WTC11 (cell line): ENCODE measurements around the gene NUP210.

Experiments used
- CBFB ChIP-seq: sonication (generic); formaldehyde crosslinking; IDR thresholded peaks from 2 replicates; pipeline ENCODE4 v1.8.1; 2022; ENCODE audit warnings: mild to moderate bottlenecking, low read depth, missing genetic modification reagents
- CTCF ChIP-seq: fragments of 200-600 bp; IDR thresholded peaks from 2 replicates; pipeline ENCODE4 v1.8.0; 2022; ENCODE audit warnings: antibody characterized with exemption
- EMX1 ChIP-seq: fragments of 250-450 bp; sonication (Bioruptor Pico); IDR thresholded peaks from 2 replicates; pipeline ENCODE4 v1.8.0; 2021; ENCODE audit warnings: mild to moderate bottlenecking
- TCF7 ChIP-seq: sonication (generic); formaldehyde crosslinking; IDR thresholded peaks from 2 replicates; pipeline ENCODE4 v1.8.0; 2022; ENCODE audit warnings: mild to moderate bottlenecking, low read depth, missing genetic modification reagents, moderate library complexity
- USF2 ChIP-seq: sonication (generic); formaldehyde crosslinking; IDR thresholded peaks from 2 replicates; pipeline ENCODE4 v1.8.1; 2023; ENCODE audit warnings: mild to moderate bottlenecking, missing genetic modification reagents, moderate library complexity
- TF ChIP-seq, protein P1 (sequence below): sonication (generic); formaldehyde crosslinking; IDR thresholded peaks from 2 replicates; pipeline ENCODE4 v1.8.1; 2022; ENCODE audit warnings: low read depth, mild to moderate bottlenecking, moderate library complexity, missing genetic modification reagents, borderline replicate concordance
- TF ChIP-seq, protein P2 (sequence below): sonication (generic); formaldehyde crosslinking; conservative IDR thresholded peaks from 2 replicates; pipeline ENCODE4 v1.8.1; 2022; ENCODE audit warnings: mild to moderate bottlenecking, missing genetic modification reagents

DNA sequence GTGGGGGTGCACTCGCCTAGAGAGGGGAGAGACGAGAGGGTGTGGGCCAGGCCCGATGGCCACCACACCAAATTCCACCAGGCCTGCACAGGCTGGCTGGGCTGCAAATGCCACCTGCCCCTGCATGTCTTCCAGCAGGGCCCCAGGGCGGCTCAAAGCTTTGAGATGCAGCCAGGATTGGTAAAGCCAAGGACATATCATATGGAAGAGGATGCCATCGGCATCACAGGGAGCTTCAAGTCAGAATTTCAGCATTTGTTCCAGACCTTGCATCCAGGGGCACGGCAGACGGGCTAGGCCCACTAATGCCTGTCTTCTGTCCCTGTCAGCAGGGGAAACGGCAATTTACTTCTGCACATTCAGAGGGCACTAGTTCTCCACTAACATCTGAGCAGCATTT lies 97.8 kb downstream of the NUP210 start:
- TF ChIP-seq TCF7 (CRISPR knock-in tag) (no peak), CTCF (no peak), CBFB (no peak), USF2 (CRISPR knock-in tag) (no peak), EMX1 (CRISPR knock-in tag) (no peak)
- TF ChIP-seq, protein P1, sequence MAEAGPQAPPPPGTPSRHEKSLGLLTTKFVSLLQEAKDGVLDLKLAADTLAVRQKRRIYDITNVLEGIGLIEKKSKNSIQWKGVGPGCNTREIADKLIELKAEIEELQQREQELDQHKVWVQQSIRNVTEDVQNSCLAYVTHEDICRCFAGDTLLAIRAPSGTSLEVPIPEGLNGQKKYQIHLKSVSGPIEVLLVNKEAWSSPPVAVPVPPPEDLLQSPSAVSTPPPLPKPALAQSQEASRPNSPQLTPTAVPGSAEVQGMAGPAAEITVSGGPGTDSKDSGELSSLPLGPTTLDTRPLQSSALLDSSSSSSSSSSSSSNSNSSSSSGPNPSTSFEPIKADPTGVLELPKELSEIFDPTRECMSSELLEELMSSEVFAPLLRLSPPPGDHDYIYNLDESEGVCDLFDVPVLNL (CRISPR knock-in tag) = no peak
- TF ChIP-seq, protein P2, sequence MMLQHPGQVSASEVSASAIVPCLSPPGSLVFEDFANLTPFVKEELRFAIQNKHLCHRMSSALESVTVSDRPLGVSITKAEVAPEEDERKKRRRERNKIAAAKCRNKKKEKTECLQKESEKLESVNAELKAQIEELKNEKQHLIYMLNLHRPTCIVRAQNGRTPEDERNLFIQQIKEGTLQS (CRISPR knock-in tag) = no peak
